Measurements from ENCODE around the gene LAMTOR2. TPM values are rescaled to one million over a fixed set of nuclear protein-coding genes. Genes with fewer than 3 reads are reported as not detected.

LAMTOR2 gene
- total RNA-seq, 1 experiment from 2014 or later = 52.0 TPM

DNA sequence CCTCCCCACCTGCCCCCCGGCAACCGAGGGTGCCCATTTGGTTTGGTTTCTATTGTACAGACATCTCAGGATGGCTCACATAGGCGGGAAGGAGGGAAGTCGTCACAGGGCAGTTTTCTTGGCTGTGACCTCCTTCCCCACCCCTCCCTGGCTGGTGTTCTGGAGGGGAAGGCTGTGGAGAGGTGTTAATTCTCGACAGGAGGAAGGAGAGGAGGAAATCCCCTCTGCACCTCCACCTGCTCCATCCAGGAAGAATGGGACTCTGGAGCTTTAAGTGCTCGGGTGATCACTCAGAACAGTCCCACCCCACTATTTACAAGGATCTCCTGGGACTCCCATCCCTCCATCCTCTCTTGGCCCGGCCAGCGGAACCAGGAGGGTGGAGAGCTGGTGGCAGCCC, 20.1 kb downstream of the LAMTOR2 start:
- no peaks in the 10 kb centered on the region for H3K9me3 ChIP-seq (ENCODE audit: low read depth, low read length, poor library complexity, severe bottlenecking)
- no peaks in the 10 kb centered on the region for H3K27me3 ChIP-seq (replicated peaks; ENCODE audit: insufficient read depth, low read depth, low read length, poor library complexity)
- TF ChIP-seq, protein P1, sequence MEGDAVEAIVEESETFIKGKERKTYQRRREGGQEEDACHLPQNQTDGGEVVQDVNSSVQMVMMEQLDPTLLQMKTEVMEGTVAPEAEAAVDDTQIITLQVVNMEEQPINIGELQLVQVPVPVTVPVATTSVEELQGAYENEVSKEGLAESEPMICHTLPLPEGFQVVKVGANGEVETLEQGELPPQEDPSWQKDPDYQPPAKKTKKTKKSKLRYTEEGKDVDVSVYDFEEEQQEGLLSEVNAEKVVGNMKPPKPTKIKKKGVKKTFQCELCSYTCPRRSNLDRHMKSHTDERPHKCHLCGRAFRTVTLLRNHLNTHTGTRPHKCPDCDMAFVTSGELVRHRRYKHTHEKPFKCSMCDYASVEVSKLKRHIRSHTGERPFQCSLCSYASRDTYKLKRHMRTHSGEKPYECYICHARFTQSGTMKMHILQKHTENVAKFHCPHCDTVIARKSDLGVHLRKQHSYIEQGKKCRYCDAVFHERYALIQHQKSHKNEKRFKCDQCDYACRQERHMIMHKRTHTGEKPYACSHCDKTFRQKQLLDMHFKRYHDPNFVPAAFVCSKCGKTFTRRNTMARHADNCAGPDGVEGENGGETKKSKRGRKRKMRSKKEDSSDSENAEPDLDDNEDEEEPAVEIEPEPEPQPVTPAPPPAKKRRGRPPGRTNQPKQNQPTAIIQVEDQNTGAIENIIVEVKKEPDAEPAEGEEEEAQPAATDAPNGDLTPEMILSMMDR (conservative IDR thresholded peaks at IDR 0.05; ENCODE audit: low read depth, low read length) = no peak
- no peak for TF ChIP-seq EZH2 (IDR thresholded peaks at IDR 0.05; ENCODE audit: borderline replicate concordance, low read depth, low read length, poor library complexity, severe bottlenecking)
- CTCF ChIA-PET = no interaction called here
- intact Hi-C loops (cut with micrococcal nuclease; ENCODE audit: unreplicated experiment) = no loop called here
- peaks cover 73% of the 10 kb centered on the region for H3K4me1 ChIP-seq (ENCODE audit: insufficient read depth, low read length, poor library complexity, severe bottlenecking)
- DNase-seq (ENCODE audit: low spot score) = no peak
- peaks cover 27% of the 10 kb centered on the region for H3K36me3 ChIP-seq (ENCODE audit: insufficient read depth, low read length, poor library complexity, severe bottlenecking)
- no peak overlapping the region for H3K4me3 ChIP-seq (ENCODE audit: low read depth, low read length, poor library complexity, severe bottlenecking)
- no TSS peak for BruUV-seq (replicated peaks)
- peak overlapping the region; percentile 63 for H3K27ac ChIP-seq (ENCODE audit: low read depth, low read length, poor library complexity, severe bottlenecking)
- POLR2A ChIA-PET (ENCODE audit: low non-redundant PET) = no interaction called here

DNA sequence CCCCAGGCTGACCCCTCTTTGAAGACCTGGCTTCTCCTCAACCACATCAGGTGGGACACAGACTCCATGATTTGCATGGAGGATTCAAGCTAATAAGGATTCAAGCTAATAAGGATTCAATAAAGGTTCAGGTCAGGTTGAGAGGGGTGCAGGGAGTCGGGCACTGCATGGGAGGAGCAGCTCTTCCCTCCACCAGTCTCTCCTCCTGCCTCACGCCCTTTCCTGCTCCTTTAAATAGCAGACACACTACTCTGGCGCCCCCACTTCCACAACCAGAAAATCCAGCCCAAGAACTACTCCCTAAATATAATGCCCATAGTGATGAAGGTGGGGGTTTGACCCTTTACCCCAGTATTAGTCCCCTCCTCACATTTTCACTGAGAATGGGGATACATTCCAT, 20.6 kb downstream of the LAMTOR2 start:
- no TSS peak for BruUV-seq (replicated peaks)
- H3K36me3 ChIP-seq (ENCODE audit: insufficient read depth, low read length, poor library complexity, severe bottlenecking) = peaks cover 27% of the 10 kb centered on the region
- H3K27me3 ChIP-seq (replicated peaks; ENCODE audit: insufficient read depth, low read depth, low read length, poor library complexity) = no peaks in the 10 kb centered on the region
- POLR2A ChIA-PET (ENCODE audit: low non-redundant PET) = no interaction called here
- TF ChIP-seq, protein P1 (conservative IDR thresholded peaks at IDR 0.05; ENCODE audit: low read depth, low read length) = peak; percentile 30
- TF ChIP-seq EZH2 (IDR thresholded peaks at IDR 0.05; ENCODE audit: borderline replicate concordance, low read depth, low read length, poor library complexity, severe bottlenecking) = no peak
- no peak overlapping the region for H3K4me3 ChIP-seq (ENCODE audit: low read depth, low read length, poor library complexity, severe bottlenecking)
- CTCF ChIA-PET = no interaction called here
- intact Hi-C loops (cut with micrococcal nuclease; ENCODE audit: unreplicated experiment) = no loop called here
- peak overlapping the region; percentile 63 for H3K27ac ChIP-seq (ENCODE audit: low read depth, low read length, poor library complexity, severe bottlenecking)
- H3K4me1 ChIP-seq (ENCODE audit: insufficient read depth, low read length, poor library complexity, severe bottlenecking) = peaks cover 77% of the 10 kb centered on the region
- no peak for DNase-seq (ENCODE audit: low spot score)
- no peaks in the 10 kb centered on the region for H3K9me3 ChIP-seq (ENCODE audit: low read depth, low read length, poor library complexity, severe bottlenecking)

DNA sequence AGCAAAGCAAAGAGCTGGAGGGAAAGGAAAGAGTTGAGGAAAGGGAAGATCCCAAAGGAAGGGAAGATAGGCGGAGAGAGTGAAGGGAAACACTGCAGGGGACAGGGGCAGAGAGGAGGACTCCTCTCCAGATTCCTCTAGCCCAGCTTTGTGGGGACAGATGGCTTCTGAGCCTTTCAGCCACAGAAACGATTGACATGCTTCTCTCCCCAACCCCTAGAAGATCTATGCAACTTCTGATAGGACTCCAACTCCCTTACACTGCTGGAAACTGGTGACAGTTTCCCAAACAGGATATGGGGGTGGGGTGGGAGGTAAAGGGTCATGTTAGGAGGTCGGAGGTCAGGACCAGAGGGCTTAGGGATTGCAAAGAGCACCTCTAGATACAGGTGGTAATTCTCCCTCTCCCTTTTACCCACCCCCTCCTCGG, 21.2 kb downstream of the LAMTOR2 start:
- intact Hi-C loops (cut with micrococcal nuclease; ENCODE audit: unreplicated experiment) = no loop called here

More for the DNA sequence above, 21.2 kb downstream of the LAMTOR2 start:
- Histone ChIP-seq H3K4me3 (ENCODE audit: low read depth, low read length, poor library complexity, severe bottlenecking) (peak overlapping the region; percentile 27), H3K36me3 (ENCODE audit: insufficient read depth, low read length, poor library complexity, severe bottlenecking) (peaks cover 27% of the 10 kb centered on the region), H3K9me3 (ENCODE audit: low read depth, low read length, poor library complexity, severe bottlenecking) (no peaks in the 10 kb centered on the region), H3K27ac (ENCODE audit: low read depth, low read length, poor library complexity, severe bottlenecking) (peak overlapping the region; percentile 63), H3K4me1 (ENCODE audit: insufficient read depth, low read length, poor library complexity, severe bottlenecking) (peaks cover 77% of the 10 kb centered on the region), H3K27me3 (replicated peaks; ENCODE audit: insufficient read depth, low read depth, low read length, poor library complexity) (no peaks in the 10 kb centered on the region)
- DNase-seq (ENCODE audit: low spot score) = no peak
- ChIA-PET CTCF (no interaction called here), POLR2A (ENCODE audit: low non-redundant PET) (no interaction called here)
- no TSS peak for BruUV-seq (replicated peaks)
- TF ChIP-seq EZH2 (IDR thresholded peaks at IDR 0.05; ENCODE audit: borderline replicate concordance, low read depth, low read length, poor library complexity, severe bottlenecking) = no peak
- TF ChIP-seq, protein P1 (conservative IDR thresholded peaks at IDR 0.05; ENCODE audit: low read depth, low read length) = no peak

Data from A673 (cell line).